Left hindlimb (tissue), 1 donor: Measurements from ENCODE around the gene MT1M.
A peak's percentile ranks its signal among the peaks of the same experiment; 100 is the strongest.
"Not testable (repeated sequence)": the region's sequence is repeated elsewhere in the genome, so short reads cannot be mapped to it uniquely, and the experiment has no call there.

Source experiments
- DNase-seq: peaks from one replicate; pipeline ENCODE4 v3.0.0-alpha.2; 2018

The MT1M gene

DNA sequence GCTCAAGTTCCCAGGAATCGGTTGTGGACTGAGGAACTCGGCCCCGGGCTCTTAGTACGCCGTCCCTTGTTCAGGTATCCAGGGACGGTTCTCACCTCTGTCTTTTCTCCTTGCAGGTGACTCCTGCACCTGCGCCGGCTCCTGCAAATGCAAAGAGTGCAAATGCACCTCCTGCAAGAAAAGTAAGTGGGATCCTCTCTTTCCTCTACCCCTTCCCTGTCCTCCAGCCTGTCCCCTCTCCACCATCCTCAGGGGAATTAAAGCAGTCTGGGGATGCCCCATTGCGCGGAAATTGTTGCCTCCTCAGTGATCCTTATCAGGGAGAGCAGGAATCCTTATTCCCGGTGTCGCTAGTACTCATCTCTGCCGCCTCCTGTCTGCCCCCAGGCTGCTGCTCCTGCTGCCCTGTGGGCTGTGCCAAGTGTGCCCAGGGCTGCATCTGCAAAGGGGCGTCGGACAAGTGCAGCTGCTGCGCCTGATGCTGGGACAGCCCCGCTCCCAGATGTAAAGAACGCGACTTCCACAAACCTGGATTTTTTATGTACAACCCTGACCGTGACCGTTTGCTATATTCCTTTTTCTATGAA is 23.5 kb upstream of the MT1M start:
- DNase-seq, result no peak

DNA sequence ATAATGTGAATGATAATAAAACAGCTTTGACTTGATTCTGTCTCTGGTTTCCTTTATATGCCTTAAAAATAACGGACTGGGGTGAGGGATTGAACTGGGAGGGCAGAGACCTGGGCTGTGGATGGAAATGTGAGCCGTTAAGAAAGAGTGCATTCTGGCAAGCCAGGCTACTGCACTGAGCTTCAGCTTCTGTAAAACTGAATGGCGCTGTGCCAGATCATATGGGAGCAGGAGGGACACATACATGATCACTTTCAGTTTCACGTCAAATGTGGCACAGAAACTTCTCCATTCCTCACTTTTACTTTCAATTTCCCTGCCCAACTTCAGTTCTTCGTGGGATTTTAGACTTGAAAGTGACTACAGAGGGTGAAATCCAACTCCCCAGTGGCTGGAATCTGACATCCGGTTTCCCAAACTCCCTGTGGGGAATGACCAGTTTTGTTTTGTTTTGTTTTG is 23.0 kb upstream of the MT1M start:
- peak; percentile 58 for DNase-seq

GRCh38 chr16:56610017-56610608 is 22.3 kb upstream of the MT1M start:
- DNase-seq, result peak; percentile 51

DNA sequence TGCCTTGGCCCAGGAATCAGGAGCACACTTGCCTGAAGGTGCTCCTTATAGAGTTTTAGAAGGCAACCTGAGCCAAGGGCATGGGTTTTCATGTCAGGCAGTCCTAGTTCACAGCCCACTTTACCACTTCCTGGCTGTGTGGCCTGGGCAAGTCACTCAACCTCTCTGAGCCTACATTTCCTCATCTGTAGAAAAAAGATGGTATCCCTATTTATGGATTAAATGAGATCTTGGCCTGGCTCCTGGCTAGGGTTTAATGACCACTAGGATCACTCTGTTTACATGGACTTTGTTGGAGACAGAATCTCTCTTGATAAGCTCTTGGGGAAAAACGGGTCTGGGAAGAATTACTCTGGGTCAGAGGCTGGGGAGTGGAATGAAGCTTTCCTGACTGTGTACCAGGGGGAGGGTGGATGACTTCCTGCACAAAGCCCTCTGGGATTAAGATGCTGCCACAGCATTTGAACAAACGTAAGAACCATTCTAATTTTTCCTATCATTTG is 21.8 kb upstream of the MT1M start:
- DNase-seq, result no peak

DNA sequence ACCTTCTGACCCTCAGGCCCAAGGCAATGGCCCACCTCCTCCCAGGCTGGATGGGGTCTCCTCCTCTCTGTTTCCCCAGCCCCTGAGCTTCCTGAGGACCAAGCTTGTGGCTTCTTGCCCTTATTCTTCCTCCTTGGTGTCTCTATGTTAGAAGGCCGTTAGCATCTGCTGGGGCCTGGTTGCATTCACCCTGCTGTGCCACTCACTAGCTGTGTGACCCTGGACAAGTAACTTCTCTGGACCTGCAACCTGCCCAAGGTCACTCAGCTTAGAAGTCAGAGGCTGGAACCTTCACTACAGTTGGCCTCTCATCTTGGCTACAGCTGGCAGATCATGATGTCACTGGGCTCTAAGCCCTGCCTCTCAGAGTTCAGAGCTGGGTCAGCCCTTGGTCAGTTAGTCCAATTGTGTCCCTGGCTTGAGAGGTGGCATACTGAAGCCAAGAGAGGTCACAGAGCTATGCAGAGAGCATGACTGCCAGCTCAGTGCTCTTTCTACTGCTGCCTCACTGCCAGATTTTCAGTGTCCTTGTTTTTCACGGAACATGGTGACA is 21.1 kb upstream of the MT1M start:
- DNase-seq, result no peak

GRCh38 chr16:56613706-56614105 is 18.8 kb upstream of the MT1M start:
- no peak for DNase-seq

DNA sequence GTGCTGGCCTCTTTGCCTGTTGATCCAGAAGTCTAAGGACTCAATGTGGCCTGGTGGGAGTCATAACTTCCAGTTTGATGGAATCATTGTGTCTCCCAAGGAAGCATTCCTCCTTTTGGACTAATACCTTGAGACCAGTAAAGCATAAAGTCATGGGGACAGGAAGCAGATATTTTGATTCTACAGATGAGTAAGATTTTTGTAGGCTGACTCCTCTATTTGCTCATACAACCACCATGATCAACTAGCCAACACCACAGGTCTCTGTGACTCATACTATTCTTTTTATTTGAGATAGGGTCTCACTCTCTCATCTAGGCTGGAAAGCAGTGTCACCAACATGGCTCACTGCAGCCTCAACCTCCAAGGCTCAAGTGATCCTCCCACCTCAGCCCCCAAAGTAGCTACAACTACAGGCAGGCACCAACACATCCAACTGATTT is 17.9 kb upstream of the MT1M start:
- DNase-seq, result no peak

GRCh38 chr16:56615353-56615752 is 17.1 kb upstream of the MT1M start:
- DNase-seq, result no peak

GRCh38 chr16:56616608-56617211 is 15.7 kb upstream of the MT1M start:
- DNase-seq, result no peak

- DNase-seq, result peak; percentile 81
Measured at GRCh38 chr16:56617212-56618085, 15.0 kb upstream of the MT1M start.

- DNase-seq, result no peak
Measured at GRCh38 chr16:56618138-56618537, 14.3 kb upstream of the MT1M start.

DNA sequence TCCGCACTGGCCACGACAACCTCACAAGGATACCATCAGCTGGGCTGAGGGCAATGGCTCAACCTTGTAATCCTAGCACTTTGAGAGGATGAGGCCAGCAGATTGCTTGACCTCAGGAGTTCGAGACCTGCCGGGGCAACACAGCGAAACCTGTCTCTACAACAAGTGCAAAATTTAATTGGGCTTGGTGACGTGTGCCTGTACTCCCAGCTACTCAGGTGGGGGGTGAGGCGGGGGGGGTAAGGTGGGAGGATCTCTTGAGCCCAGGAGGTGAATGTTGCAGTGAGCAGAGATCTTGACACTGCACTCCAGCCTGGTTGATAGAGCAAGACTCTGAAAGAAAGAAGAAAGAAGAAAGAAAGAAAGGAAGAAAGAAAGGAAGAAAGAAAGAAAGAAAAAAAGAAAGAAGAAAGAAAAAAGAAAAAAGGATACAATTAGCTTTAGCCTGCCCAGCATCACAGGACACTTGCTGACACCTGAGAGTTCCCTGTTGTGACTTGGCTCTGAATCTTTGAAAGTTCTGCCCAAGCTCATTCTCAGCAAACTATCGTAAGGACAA is 12.0 kb upstream of the MT1M start:
- no peak for DNase-seq

- not testable (repeated sequence) for DNase-seq
Measured at GRCh38 chr16:56621665-56622445, 10.6 kb upstream of the MT1M start.

- DNase-seq, result not testable (repeated sequence)
Measured at GRCh38 chr16:56623184-56623583, 9.3 kb upstream of the MT1M start.

DNA sequence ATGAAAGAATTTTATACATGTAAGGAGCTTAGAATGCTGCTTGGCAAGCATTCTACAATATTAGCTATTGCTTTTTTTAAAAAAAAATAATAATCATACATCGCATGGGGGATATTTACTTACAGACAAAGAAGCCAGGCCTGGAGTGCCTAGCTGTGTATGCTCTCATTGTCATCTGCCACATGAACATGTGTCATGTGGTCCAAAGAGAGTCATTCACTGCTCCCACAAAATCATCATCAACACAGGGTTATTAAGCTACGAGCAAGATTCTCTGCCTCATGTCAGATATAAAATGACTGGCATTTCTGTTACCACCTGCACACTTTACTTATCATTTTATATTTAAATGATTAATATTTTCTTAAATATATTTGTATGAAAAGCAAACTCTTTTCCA is 8.8 kb upstream of the MT1M start:
- DNase-seq, result no peak

DNA sequence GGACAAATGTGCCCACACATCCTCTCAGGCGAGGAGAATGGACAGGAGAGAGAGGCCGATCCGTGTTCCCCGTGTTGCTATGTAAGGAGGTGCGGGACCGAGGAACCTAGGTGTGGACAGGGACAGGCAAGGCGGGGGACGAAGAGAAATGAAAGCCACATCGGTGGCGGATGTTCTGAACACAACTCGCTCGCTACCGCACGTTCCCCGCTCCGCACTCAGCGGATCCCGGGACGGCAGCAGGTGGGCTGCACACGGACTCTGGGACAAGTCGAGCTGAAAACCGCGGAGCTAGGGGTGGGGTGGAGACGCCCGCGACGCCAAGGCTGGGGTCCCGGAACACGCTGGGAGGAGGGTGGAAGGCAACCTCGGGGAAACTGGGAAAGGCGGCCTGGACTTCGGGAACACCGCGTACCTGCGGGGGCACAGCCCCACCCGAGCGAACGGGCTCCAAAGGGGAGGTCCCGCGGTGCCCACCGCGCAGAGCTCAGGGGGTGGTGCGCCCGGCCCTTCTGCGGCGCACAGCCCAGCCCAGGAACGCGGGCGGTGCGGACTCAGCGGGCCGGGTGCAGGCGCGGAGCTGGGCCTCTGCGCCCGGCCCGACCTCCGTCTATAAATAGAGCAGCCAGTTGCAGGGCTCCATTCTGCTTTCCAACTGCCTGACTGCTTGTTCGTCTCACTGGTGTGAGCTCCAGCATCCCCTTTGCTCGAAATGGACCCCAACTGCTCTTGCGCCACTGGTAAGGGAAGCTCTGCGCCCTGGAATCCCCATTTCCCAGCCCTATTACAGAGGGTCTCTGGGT is 7.1 kb upstream of the MT1M start, which contains the start of gene MT1E:
Gene MT1E (plus strand): TSS at position 642 of the 803 bp plus-strand sequence. CDS start 71 bp downstream, at position 713.
- DNase-seq, result peak; percentile 76

GRCh38 chr16:56625943-56626654 is 6.4 kb upstream of the MT1M start:
- DNase-seq, result peak; percentile 52

GRCh38 chr16:56626685-56627084 is 5.8 kb upstream of the MT1M start:
- DNase-seq, result no peak

GRCh38 chr16:56628486-56629350 is 3.7 kb upstream of the MT1M start:
- no peak for DNase-seq
